Measurements from ENCODE around the gene FOXQ1. TPM values are rescaled to one million over a fixed set of nuclear protein-coding genes. Genes with fewer than 3 reads are reported as not detected.

Gene FOXQ1
- total and polyA plus RNA-seq, 2 experiments from 2014 or later: not detected

GRCh38 chr6:1285556-1285955, 26.3 kb upstream of the FOXQ1 start:
- Histone ChIP-seq H3K27ac (no peak overlapping the region), H3K9me3 (ENCODE audit: low read depth) (no peaks in the 10 kb centered on the region), H3K4me3 (no peak overlapping the region), H3K4me1 (ENCODE audit: low read depth) (no peaks in the 10 kb centered on the region), H3K36me3 (no peaks in the 10 kb centered on the region), H3K27me3 (peaks cover 4% of the 10 kb centered on the region)
- no peak for TF ChIP-seq CTCF (IDR thresholded peaks at IDR 0.05; ENCODE audit: low read depth, low read length)
- DNase-seq (ENCODE audit: low read depth in 1 of 2, low spot score in 1 of 2): peak in 1 of 2 donors; percentile 49

- H3K36me3 ChIP-seq: no peaks in the 10 kb centered on the region
These were observed 25.9 kb upstream of the FOXQ1 start for GRCh38 chr6:1285956-1286355.

GRCh38 chr6:1287103-1287591, 24.8 kb upstream of the FOXQ1 start:
- Histone ChIP-seq H3K27ac (no peak overlapping the region), H3K4me1 (ENCODE audit: low read depth) (no peaks in the 10 kb centered on the region), H3K9me3 (ENCODE audit: low read depth) (no peaks in the 10 kb centered on the region), H3K36me3 (no peaks in the 10 kb centered on the region), H3K27me3 (no peaks in the 10 kb centered on the region), H3K4me3 (no peak overlapping the region)
- peak in 1 of 2 donors; percentile 86 for DNase-seq (ENCODE audit: low read depth in 1 of 2, low spot score in 1 of 2)
- no peak for TF ChIP-seq CTCF (IDR thresholded peaks at IDR 0.05; ENCODE audit: low read depth, low read length)

More at GRCh38 chr6:1285956-1286355, 25.9 kb upstream of the FOXQ1 start:
- DNase-seq (ENCODE audit: low read depth in 1 of 2, low spot score in 1 of 2): peak in 1 of 2 donors; percentile 60
- Histone ChIP-seq H3K27ac (no peak overlapping the region), H3K9me3 (ENCODE audit: low read depth) (no peaks in the 10 kb centered on the region), H3K27me3 (peaks cover 4% of the 10 kb centered on the region), H3K4me3 (no peak overlapping the region), H3K4me1 (ENCODE audit: low read depth) (no peaks in the 10 kb centered on the region)
- no peak for TF ChIP-seq CTCF (IDR thresholded peaks at IDR 0.05; ENCODE audit: low read depth, low read length)

- Histone ChIP-seq H3K27ac (no peak overlapping the region), H3K4me1 (ENCODE audit: low read depth) (no peaks in the 10 kb centered on the region), H3K4me3 (no peak overlapping the region), H3K9me3 (ENCODE audit: low read depth) (no peaks in the 10 kb centered on the region), H3K36me3 (no peaks in the 10 kb centered on the region), H3K27me3 (peaks cover 5% of the 10 kb centered on the region)
- TF ChIP-seq CTCF (IDR thresholded peaks at IDR 0.05; ENCODE audit: low read depth, low read length): no peak
- no peak for DNase-seq (ENCODE audit: low read depth in 1 of 2, low spot score in 1 of 2)
These were observed 21.8 kb upstream of the FOXQ1 start for GRCh38 chr6:1290086-1290485.

- Histone ChIP-seq H3K9me3 (ENCODE audit: low read depth) (no peaks in the 10 kb centered on the region), H3K27me3 (peaks cover 10% of the 10 kb centered on the region), H3K27ac (no peak overlapping the region), H3K4me1 (ENCODE audit: low read depth) (no peaks in the 10 kb centered on the region), H3K36me3 (no peaks in the 10 kb centered on the region), H3K4me3 (no peak overlapping the region)
- no peak for TF ChIP-seq CTCF (IDR thresholded peaks at IDR 0.05; ENCODE audit: low read depth, low read length)
- DNase-seq (ENCODE audit: low read depth in 1 of 2, low spot score in 1 of 2): no peak
These were observed 21.1 kb upstream of the FOXQ1 start for GRCh38 chr6:1290805-1291204.

- no peaks in the 10 kb centered on the region for H3K36me3 ChIP-seq
- DNase-seq (ENCODE audit: low read depth in 1 of 2, low spot score in 1 of 2): no peak
- H3K27me3 ChIP-seq: peaks cover 10% of the 10 kb centered on the region
- TF ChIP-seq CTCF (IDR thresholded peaks at IDR 0.05; ENCODE audit: low read depth, low read length): no peak
- no peaks in the 10 kb centered on the region for H3K4me1 ChIP-seq (ENCODE audit: low read depth)
- H3K27ac ChIP-seq: no peak overlapping the region
- H3K4me3 ChIP-seq: no peak overlapping the region
- H3K9me3 ChIP-seq (ENCODE audit: low read depth): no peaks in the 10 kb centered on the region
These were observed 20.5 kb upstream of the FOXQ1 start for GRCh38 chr6:1291381-1291780.
